Measurements from ENCODE around the gene MED16.

- no peak for TF ChIP-seq CTCF (IDR thresholded peaks at IDR 0.05; ENCODE audit: borderline replicate concordance, extremely low read depth, low read length, poor library complexity, severe bottlenecking)
- TF ChIP-seq EZH2 (IDR thresholded peaks at IDR 0.05; ENCODE audit: borderline replicate concordance, low read depth, low read length, severe bottlenecking): no peak
Observed at GRCh38 chr19:872266-872951, 20.6 kb downstream of the MED16 start.
